WTC11 (cell line): ENCODE results near the gene CACNA1H. TPM values are rescaled to one million over a fixed set of nuclear protein-coding genes. Genes with fewer than 3 reads are reported as not detected.

Source experiments
- ATAC-seq: fragments of 200-7000 bp; cut with Tn5 transposase; 2 replicates; pipeline ENCODE4 v1.10.0; 2021; ENCODE audit warnings: mild to moderate bottlenecking, moderate library complexity
- CTCF ChIA-PET: fragments of 300-600 bp; sonication (Branson Sonifier 250); formaldehyde crosslinking; loops from one replicate; lab custom pipeline; 2021; ENCODE audit warnings: antibody characterized with exemption; lab: Charles Lee
- POLR2A ChIA-PET: fragments of 350-600 bp; sonication (Branson Sonifier 250); formaldehyde crosslinking; loops from one replicate; lab custom pipeline; 2021; ENCODE audit warnings: antibody characterized with exemption; lab: Charles Lee
- DNase-seq: peaks from one replicate; pipeline ENCODE4 v3.0.0; 2021; ENCODE audit warnings: low spot score
- H3K27ac Mint-ChIP-seq: 2 replicates; pipeline ENCODE4 v1.8.0; 2021; ENCODE audit warnings: mixed read lengths
- H3K27me3 Mint-ChIP-seq: 2 replicates; pipeline ENCODE4 v1.8.0; 2021; ENCODE audit warnings: low read depth, mild to moderate bottlenecking, moderate library complexity, mixed read lengths
- H3K36me3 Mint-ChIP-seq: 2 replicates; pipeline ENCODE4 v1.8.0; 2021; ENCODE audit warnings: mixed read lengths
- H3K4me1 Mint-ChIP-seq: 2 replicates; pipeline ENCODE4 v1.8.0; 2022; ENCODE audit warnings: mixed read lengths
- H3K4me3 Mint-ChIP-seq: 2 replicates; pipeline ENCODE4 v1.8.0; 2021; ENCODE audit warnings: mild to moderate bottlenecking, moderate library complexity, mixed read lengths
- H3K9me3 Mint-ChIP-seq: 2 replicates; pipeline ENCODE4 v1.8.0; 2021; ENCODE audit warnings: mixed read lengths
- CREB1 ChIP-seq: sonication (generic); formaldehyde crosslinking; IDR thresholded peaks from 2 replicates; pipeline ENCODE4 v1.8.0; 2023; ENCODE audit warnings: mild to moderate bottlenecking, missing genetic modification reagents
- CREM ChIP-seq: sonication (generic); formaldehyde crosslinking; IDR thresholded peaks from 2 replicates; pipeline ENCODE4 v1.8.1; 2022; ENCODE audit warnings: mild to moderate bottlenecking, missing genetic modification reagents, moderate library complexity
- ETV6 ChIP-seq: sonication (generic); formaldehyde crosslinking; IDR thresholded peaks from 2 replicates; pipeline ENCODE4 v1.8.1; 2022; ENCODE audit warnings: mild to moderate bottlenecking, missing genetic modification reagents
- FOXK1 ChIP-seq: sonication (generic); formaldehyde crosslinking; IDR thresholded peaks from 2 replicates; pipeline ENCODE4 v1.8.0; 2022; ENCODE audit warnings: mild to moderate bottlenecking, moderate library complexity, missing genetic modification reagents
- GTF2I ChIP-seq: fragments of 250-450 bp; sonication (Bioruptor Pico); conservative IDR thresholded peaks from 2 replicates; pipeline ENCODE4 v1.4.0; 2021; ENCODE audit warnings: mild to moderate bottlenecking
- JUN ChIP-seq: sonication (generic); formaldehyde crosslinking; IDR thresholded peaks from 2 replicates; pipeline ENCODE4 v1.8.0; 2023; ENCODE audit warnings: mild to moderate bottlenecking, missing genetic modification reagents
- NR1H2 ChIP-seq: sonication (generic); formaldehyde crosslinking; IDR thresholded peaks from 2 replicates; pipeline ENCODE4 v1.9.0; 2021; ENCODE audit warnings: mild to moderate bottlenecking, moderate library complexity, missing genetic modification reagents
- NR3C1 ChIP-seq: sonication (generic); formaldehyde crosslinking; conservative IDR thresholded peaks from 2 replicates; pipeline ENCODE4 v1.8.1; 2023; ENCODE audit warnings: low read depth, mild to moderate bottlenecking, missing genetic modification reagents
- OVOL2 ChIP-seq: fragments of 250-450 bp; sonication (Bioruptor Pico); IDR thresholded peaks from 2 replicates; pipeline ENCODE4 v1.9.0; 2021; ENCODE audit warnings: mild to moderate bottlenecking, borderline replicate concordance
- RELA ChIP-seq: sonication (generic); formaldehyde crosslinking; IDR thresholded peaks from 2 replicates; pipeline ENCODE4 v1.8.1; 2022; ENCODE audit warnings: missing genetic modification reagents, mild to moderate bottlenecking, borderline replicate concordance
- TEAD1 ChIP-seq: sonication (generic); formaldehyde crosslinking; IDR thresholded peaks from 2 replicates; pipeline ENCODE4 v1.8.0; 2022; ENCODE audit warnings: mild to moderate bottlenecking, missing genetic modification reagents
- total RNA-seq: library from RNA; stranded (reverse); gene quantifications from 3 replicates; pipeline ENCODE4 v1.2.3, GENCODE V29; 2021
- TF ChIP-seq, protein P1 (sequence below): sonication (generic); formaldehyde crosslinking; IDR thresholded peaks from 2 replicates; pipeline ENCODE4 v1.8.0; 2023; ENCODE audit warnings: mild to moderate bottlenecking, missing genetic modification reagents
- TF ChIP-seq, protein P2 (sequence below): sonication (generic); formaldehyde crosslinking; IDR thresholded peaks from 2 replicates; pipeline ENCODE4 v1.8.0; 2022; ENCODE audit warnings: mild to moderate bottlenecking, missing genetic modification reagents
- TF ChIP-seq, protein P3 (sequence below): fragments of 250-450 bp; sonication (Bioruptor Pico); IDR thresholded peaks from 2 replicates; pipeline ENCODE4 v1.9.0; 2021; ENCODE audit warnings: mild to moderate bottlenecking, borderline replicate concordance
- TF ChIP-seq, protein P4 (sequence below): sonication (generic); formaldehyde crosslinking; IDR thresholded peaks from 2 replicates; pipeline ENCODE4 v1.8.0; 2022; ENCODE audit warnings: mild to moderate bottlenecking, missing genetic modification reagents
- TF ChIP-seq, protein P5 (sequence below): sonication (generic); formaldehyde crosslinking; IDR thresholded peaks from 2 replicates; pipeline ENCODE4 v1.8.1; 2023; ENCODE audit warnings: mild to moderate bottlenecking, missing genetic modification reagents, moderate library complexity

CACNA1H gene
- total RNA-seq, 1 experiment from 2014 or later: 38.0 TPM

DNA sequence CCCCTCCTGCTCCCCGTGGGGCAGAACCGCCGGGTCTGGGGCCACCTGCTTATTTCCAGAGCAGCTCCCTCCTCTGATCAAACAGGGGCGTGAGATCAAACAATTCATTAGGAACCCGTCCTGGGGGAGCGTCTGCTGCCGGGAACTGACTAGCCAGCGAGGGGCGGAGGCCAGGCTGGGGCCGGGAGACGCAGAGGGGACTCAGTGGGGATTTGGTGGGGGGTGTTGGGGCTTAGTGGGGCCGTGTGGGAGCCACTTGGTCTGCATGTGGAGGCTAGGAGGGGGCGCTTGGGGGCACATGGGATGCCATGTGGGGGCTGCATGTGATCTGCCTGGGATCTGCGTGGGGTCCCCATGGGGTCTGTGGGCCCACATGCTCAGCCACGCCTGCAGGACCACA lies 20.5 kb upstream of the CACNA1H start (continued):
- TF ChIP-seq, protein P1, sequence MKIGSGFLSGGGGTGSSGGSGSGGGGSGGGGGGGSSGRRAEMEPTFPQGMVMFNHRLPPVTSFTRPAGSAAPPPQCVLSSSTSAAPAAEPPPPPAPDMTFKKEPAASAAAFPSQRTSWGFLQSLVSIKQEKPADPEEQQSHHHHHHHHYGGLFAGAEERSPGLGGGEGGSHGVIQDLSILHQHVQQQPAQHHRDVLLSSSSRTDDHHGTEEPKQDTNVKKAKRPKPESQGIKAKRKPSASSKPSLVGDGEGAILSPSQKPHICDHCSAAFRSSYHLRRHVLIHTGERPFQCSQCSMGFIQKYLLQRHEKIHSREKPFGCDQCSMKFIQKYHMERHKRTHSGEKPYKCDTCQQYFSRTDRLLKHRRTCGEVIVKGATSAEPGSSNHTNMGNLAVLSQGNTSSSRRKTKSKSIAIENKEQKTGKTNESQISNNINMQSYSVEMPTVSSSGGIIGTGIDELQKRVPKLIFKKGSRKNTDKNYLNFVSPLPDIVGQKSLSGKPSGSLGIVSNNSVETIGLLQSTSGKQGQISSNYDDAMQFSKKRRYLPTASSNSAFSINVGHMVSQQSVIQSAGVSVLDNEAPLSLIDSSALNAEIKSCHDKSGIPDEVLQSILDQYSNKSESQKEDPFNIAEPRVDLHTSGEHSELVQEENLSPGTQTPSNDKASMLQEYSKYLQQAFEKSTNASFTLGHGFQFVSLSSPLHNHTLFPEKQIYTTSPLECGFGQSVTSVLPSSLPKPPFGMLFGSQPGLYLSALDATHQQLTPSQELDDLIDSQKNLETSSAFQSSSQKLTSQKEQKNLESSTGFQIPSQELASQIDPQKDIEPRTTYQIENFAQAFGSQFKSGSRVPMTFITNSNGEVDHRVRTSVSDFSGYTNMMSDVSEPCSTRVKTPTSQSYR (CRISPR knock-in tag): no peak
- TF ChIP-seq CREB1 (no peak), ETV6 (no peak)

DNA sequence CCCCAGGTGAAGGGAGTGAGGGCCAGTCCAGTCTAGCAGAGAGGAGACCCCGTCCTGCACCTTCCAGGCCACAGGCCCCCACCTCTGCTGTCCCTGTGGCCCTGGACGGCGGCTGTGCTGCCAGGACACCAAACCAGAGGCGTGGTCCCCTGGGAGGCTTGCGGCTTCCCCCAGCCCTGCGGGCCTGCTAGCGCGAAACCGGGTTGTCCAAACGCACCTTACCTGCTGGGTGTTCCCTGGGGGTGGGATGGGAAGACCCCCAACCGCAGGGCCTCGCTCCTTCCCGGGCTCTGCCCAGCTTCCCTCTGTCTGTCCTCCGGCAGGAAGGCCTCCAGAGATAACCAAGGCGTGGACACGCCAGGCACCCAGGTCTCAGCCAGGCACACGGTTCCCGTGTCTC lies 19.6 kb upstream of the CACNA1H start:
- Mint-ChIP-seq H3K4me1 (no peaks in the 10 kb centered on the region), H3K9me3 (no peaks in the 10 kb centered on the region), H3K4me3 (no peak overlapping the region), H3K27me3 (no peaks in the 10 kb centered on the region), H3K36me3 (no peaks in the 10 kb centered on the region), H3K27ac (no peak overlapping the region)
- CTCF ChIA-PET: no interaction called here
- POLR2A ChIA-PET: no interaction called here
- DNase-seq (no peak), ATAC-seq (no peak)
- TF ChIP-seq FOXK1 (CRISPR knock-in tag) (no peak), JUN (CRISPR knock-in tag) (no peak), NR1H2 (CRISPR knock-in tag) (no peak), CREM (CRISPR knock-in tag) (no peak), NR3C1 (CRISPR knock-in tag) (no peak)
- TF ChIP-seq, protein P2, sequence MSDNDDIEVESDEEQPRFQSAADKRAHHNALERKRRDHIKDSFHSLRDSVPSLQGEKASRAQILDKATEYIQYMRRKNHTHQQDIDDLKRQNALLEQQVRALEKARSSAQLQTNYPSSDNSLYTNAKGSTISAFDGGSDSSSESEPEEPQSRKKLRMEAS (CRISPR knock-in tag): no peak
- TF ChIP-seq, protein P1 (CRISPR knock-in tag): no peak
- TF ChIP-seq, protein P3, sequence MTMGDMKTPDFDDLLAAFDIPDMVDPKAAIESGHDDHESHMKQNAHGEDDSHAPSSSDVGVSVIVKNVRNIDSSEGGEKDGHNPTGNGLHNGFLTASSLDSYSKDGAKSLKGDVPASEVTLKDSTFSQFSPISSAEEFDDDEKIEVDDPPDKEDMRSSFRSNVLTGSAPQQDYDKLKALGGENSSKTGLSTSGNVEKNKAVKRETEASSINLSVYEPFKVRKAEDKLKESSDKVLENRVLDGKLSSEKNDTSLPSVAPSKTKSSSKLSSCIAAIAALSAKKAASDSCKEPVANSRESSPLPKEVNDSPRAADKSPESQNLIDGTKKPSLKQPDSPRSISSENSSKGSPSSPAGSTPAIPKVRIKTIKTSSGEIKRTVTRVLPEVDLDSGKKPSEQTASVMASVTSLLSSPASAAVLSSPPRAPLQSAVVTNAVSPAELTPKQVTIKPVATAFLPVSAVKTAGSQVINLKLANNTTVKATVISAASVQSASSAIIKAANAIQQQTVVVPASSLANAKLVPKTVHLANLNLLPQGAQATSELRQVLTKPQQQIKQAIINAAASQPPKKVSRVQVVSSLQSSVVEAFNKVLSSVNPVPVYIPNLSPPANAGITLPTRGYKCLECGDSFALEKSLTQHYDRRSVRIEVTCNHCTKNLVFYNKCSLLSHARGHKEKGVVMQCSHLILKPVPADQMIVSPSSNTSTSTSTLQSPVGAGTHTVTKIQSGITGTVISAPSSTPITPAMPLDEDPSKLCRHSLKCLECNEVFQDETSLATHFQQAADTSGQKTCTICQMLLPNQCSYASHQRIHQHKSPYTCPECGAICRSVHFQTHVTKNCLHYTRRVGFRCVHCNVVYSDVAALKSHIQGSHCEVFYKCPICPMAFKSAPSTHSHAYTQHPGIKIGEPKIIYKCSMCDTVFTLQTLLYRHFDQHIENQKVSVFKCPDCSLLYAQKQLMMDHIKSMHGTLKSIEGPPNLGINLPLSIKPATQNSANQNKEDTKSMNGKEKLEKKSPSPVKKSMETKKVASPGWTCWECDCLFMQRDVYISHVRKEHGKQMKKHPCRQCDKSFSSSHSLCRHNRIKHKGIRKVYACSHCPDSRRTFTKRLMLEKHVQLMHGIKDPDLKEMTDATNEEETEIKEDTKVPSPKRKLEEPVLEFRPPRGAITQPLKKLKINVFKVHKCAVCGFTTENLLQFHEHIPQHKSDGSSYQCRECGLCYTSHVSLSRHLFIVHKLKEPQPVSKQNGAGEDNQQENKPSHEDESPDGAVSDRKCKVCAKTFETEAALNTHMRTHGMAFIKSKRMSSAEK (CRISPR knock-in tag): no peak
- TF ChIP-seq, protein P4, sequence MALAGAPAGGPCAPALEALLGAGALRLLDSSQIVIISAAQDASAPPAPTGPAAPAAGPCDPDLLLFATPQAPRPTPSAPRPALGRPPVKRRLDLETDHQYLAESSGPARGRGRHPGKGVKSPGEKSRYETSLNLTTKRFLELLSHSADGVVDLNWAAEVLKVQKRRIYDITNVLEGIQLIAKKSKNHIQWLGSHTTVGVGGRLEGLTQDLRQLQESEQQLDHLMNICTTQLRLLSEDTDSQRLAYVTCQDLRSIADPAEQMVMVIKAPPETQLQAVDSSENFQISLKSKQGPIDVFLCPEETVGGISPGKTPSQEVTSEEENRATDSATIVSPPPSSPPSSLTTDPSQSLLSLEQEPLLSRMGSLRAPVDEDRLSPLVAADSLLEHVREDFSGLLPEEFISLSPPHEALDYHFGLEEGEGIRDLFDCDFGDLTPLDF (CRISPR knock-in tag): no peak

DNA sequence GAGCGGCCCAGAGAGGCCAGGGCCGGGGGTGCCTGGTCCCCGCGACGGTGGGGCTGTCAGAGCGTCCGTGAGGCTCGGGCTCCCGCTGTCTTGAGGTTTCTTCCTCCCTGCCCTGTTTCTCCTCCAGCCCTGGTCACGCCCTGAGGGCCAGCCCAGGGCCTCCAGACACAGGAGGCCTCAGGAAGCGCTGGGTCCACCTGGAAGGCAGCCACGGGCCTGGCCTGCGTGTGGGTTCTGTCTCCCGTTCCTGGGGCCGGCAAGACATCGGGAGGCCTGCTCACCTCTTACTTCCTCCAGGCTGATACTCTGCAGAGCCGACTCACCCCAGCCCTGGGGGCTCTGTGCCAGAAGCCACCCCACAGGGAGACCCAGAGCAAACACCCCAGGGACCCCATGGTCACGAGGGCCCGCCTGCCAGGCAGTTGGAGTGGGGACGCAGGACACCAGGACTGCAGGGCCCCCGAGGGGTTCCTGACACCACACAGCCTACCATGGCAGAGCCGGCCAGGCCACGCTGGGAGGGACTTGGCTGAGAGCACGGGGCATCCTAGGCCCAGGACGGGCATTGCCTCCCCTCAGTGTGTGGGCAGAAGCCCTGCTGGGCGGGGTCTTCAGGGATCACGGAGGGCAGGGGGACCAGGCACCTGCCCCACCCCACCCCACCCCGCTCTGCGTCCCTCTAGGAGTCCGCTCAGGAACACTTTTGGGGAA lies 18.9 kb upstream of the CACNA1H start:
- no peaks in the 10 kb centered on the region; the same call in 1 of the 2 replicates for H3K27me3 Mint-ChIP-seq
- no peak for ATAC-seq
- no peak for TF ChIP-seq JUN (CRISPR knock-in tag)
- no peak for TF ChIP-seq OVOL2
- no peak for TF ChIP-seq CREM (CRISPR knock-in tag)
- TF ChIP-seq, protein P5, sequence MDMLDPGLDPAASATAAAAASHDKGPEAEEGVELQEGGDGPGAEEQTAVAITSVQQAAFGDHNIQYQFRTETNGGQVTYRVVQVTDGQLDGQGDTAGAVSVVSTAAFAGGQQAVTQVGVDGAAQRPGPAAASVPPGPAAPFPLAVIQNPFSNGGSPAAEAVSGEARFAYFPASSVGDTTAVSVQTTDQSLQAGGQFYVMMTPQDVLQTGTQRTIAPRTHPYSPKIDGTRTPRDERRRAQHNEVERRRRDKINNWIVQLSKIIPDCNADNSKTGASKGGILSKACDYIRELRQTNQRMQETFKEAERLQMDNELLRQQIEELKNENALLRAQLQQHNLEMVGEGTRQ (CRISPR knock-in tag): no peak
- no peak for TF ChIP-seq GTF2I (CRISPR knock-in tag)
- no peak for TF ChIP-seq TEAD1 (CRISPR knock-in tag)
- TF ChIP-seq RELA (CRISPR knock-in tag): no peak
- TF ChIP-seq, protein P1 (CRISPR knock-in tag): no peak

More for the DNA sequence above, 18.9 kb upstream of the CACNA1H start:
- Mint-ChIP-seq H3K36me3 (no peaks in the 10 kb centered on the region), H3K9me3 (no peaks in the 10 kb centered on the region), H3K4me1 (no peaks in the 10 kb centered on the region), H3K27ac (no peak overlapping the region), H3K4me3 (no peak overlapping the region)
- POLR2A ChIA-PET: no interaction called here
- no peak for DNase-seq
- CTCF ChIA-PET: no interaction called here
